ENCODE results near the gene CTAGE1.
"Not testable (repeated sequence)": the region's sequence is repeated elsewhere in the genome, so short reads cannot be mapped to it uniquely, and the experiment has no call there.

The CTAGE1 gene

GRCh38 chr18:22436136-22436535 lies 18.4 kb upstream of the CTAGE1 start:
- DNase-seq (ENCODE audit: low spot score) = no peak

DNA sequence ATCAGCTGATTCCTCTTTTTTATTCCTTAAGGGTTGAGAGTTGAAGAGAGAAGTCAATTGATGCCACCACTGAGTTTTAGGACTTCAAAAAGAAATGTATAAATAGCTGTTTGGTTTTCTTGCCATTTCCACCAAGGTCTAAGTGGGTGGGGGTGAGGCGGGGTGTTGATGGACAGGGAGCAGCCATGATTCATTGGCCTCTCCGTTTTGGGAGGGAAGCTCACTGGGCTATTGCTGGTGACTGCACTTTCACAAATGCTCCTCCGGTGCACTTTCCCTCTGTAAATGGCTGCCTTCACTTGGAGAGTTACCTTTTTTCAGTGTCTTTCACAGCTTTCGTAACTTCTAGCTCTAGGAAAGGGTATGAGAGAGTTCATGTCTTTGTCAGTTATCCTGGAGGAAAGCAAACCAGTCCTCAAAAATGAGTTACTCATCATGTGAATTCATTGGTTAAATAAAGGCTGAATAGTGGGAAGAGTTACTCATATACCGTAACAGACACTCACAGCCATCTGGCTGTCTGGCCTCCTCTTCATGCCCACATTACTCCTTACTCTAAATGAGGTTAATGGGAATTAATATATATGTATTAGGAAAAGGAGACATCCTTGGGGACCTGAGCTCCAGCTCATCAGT lies 17.4 kb upstream of the CTAGE1 start:
- peak; percentile 51 for DNase-seq (ENCODE audit: low spot score)

DNA sequence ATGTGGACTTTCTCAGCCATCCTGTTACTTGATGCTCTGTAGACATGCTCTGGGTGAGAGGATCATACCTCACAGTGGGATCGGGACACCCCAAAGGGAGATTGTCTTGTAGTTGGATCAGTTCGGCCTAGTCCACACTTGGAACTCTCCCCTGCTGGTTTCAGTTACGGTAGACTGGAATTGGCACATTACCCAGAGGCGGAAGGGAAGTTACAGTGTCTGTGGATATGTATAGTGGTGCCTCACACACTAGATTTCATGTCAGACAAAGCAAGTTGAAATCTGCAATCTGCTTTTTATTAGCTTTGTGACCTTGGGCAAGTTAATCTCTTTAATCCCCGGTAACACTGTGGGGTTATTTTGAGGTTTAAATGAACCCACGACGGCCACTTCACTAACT lies 16.2 kb upstream of the CTAGE1 start:
- DNase-seq (ENCODE audit: low spot score) = no peak

GRCh38 chr18:22432657-22433137 lies 15.0 kb upstream of the CTAGE1 start:
- peak; percentile 89 for DNase-seq (ENCODE audit: low spot score)

DNA sequence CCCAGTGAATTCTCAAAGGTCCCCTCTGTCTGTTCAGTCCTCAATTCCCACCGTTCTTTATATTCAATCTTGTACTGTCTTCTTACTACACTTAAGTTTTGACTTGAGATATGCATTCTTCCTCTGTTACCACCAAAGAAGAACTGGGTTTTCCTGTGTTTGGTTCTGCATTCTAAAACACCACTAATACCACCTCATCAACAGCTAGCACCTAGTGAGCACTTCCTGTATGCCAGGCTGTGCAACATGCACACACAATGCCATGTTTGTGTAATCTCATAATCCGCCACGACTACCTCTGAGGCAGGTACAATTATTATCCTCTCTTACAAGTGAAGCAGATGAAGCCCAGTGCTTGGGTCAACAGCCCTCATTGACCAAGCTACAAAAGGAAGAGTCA lies 11.8 kb upstream of the CTAGE1 start:
- no peak for DNase-seq (ENCODE audit: low spot score)

DNA sequence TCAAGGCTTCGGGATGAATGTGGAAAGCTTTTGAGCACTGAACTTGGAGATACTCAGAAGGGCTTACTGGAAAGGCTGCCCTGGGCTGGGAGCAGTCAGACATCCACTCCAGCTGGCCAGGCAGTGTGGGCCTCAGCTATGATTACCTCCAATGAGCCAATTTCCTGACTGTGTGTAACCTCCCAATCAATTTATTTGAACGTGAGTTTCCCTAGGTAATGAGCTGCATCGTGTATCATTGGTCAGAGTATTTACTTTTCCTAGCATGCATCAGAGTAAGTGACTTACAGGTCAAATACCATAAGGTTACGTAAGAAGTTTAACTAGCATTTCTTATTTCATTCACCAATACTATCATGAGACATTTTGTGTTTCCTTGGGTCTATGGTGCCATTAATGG lies 11.0 kb upstream of the CTAGE1 start:
- no peak for DNase-seq (ENCODE audit: low spot score)

DNA sequence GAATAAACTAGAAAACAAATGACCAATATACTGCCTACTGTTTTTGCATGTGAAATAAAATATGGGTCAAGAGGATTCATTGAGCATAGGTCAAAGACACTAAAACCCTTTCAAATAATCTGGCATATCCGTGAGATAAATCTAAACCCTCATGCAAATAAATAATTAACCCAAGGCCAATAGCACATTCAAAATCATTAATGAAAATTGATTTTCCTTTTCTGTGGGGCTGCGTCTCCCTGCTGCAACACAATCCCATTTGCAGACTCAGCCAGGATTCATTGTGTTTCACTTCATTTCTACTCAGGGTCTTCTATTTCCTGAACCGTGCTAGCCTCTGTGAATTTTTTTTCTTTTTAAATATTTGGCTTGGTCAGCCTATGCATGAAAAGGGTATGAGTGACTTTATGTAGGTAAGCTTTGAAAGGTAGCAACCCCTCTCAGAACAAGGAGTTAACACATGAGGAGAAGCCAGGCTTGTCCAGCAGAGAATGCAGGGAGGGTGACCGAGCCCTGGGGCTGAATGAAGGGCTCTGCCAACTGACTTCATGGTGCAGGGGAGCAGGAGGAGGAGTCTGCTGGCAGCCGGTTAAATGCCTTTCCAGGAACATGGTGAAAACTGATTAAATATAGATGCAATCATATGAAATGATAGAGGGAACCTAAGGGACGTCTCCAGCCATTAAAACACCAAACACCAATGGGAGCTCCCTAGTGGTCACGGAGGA lies 10.3 kb upstream of the CTAGE1 start:
- no peak for DNase-seq (ENCODE audit: low spot score)

- no peak for DNase-seq (ENCODE audit: low spot score)
These were observed 6.8 kb upstream of the CTAGE1 start for GRCh38 chr18:22424565-22424963.

DNA sequence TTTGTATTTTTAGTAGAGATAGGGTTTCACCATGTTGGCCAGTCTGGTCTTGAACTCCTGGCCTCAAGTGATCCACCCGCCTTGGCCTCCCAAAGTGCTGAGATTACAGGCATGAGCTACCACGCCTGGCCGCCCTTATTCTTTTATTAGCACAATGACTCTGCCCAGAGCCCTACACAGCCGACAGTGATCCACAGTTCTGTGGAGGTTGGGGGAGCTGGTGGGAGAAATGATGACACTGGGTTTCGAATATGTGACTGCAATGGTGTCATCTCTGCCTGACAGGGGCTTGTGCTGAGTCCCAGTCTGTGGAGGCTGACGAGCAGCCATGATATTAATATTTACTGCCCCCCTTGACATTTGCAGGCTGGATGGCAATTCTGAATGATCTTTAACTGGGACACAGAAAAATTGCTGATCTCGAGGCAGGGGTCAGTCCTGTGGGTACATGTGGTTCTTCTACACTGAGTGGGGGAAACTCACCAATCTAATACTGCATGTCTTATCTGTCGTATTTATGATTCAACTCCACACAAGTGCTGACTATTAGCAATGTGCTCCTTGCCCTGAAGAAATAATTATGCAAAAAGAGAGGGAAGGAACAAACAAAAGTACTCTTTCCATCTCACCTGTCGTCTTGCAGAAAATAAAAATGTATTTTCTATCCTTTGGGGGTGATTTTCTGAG lies 6.3 kb upstream of the CTAGE1 start:
- DNase-seq (ENCODE audit: low spot score) = no peak

- DNase-seq (ENCODE audit: low spot score) = peak; percentile 45
These were observed 5.3 kb upstream of the CTAGE1 start for GRCh38 chr18:22422909-22423548.

GRCh38 chr18:22420652-22421051 lies 2.9 kb upstream of the CTAGE1 start:
- DNase-seq (ENCODE audit: low spot score) = no peak

GRCh38 chr18:22412176-22412911 lies 5.4 kb downstream of the CTAGE1 start:
- no peak for DNase-seq (ENCODE audit: low spot score)

DNA sequence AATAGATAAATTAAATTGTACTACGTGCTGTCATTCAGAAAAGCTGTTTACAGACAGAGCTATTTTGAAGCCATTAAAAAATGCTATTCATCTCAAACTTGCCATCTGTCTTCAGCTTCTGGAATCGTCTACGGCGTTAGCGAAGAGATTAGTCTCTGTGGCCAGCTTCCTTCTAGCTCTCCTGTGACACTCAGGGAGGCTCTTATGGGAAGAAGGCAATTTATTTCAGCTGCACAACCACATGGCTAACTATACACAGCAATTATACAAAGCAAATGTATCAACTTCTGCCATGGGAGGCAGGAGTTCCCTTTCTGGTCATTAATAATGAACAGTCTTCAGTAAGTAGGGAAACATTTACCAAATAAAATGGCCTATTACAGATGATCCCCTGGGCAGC lies 6.3 kb downstream of the CTAGE1 start:
- DNase-seq (ENCODE audit: low spot score) = no peak

- DNase-seq (ENCODE audit: low spot score) = no peak
These were observed 7.6 kb downstream of the CTAGE1 start for GRCh38 chr18:22410126-22410525.

GRCh38 chr18:22409445-22409844 lies 8.3 kb downstream of the CTAGE1 start:
- DNase-seq (ENCODE audit: low spot score) = no peak

GRCh38 chr18:22408059-22408458 lies 9.7 kb downstream of the CTAGE1 start:
- no peak for DNase-seq (ENCODE audit: low spot score)

DNA sequence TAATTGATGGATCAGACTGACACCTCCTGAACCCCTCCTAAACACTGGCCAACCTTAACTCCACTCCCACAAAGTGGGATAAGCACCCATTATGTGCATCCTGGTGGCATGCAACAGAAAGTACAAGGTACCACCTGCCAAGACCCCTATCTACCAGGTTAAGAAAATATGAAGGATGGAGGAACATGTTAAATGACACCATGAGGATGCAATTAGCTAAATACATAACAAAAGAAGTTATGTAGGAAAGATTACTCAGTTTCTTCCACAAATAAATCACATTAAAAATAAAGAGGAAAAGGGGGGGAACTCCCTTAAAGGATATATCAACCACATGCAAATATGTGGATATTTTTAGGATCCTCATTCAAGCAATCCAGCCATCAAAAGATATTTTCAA lies 12.6 kb downstream of the CTAGE1 start:
- no peak for DNase-seq (ENCODE audit: low spot score)

- no peak for DNase-seq (ENCODE audit: low spot score)
These were observed 13.8 kb downstream of the CTAGE1 start for GRCh38 chr18:22403950-22404349.

GRCh38 chr18:22399949-22400348 lies 17.8 kb downstream of the CTAGE1 start:
- no peak for DNase-seq (ENCODE audit: low spot score)

DNA sequence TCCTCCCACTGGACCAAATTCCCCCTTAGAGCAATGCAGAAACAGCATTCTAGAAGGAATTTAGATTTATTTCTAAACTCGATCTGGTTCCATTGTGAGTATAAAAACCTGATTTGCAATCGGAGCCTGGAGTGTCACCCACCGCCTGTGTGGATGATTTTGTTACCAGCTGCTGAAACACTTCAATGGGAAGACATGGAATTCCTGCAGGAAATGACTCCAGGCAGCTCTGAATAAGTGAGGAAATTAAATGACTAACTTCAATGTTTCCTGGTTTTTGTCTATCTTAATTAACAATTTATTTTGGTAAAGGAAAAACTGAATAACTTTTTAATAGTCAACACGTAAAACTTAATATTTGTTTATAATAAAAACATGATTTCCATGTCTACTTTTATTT lies 19.3 kb downstream of the CTAGE1 start:
- DNase-seq (ENCODE audit: low spot score) = no peak

DNA sequence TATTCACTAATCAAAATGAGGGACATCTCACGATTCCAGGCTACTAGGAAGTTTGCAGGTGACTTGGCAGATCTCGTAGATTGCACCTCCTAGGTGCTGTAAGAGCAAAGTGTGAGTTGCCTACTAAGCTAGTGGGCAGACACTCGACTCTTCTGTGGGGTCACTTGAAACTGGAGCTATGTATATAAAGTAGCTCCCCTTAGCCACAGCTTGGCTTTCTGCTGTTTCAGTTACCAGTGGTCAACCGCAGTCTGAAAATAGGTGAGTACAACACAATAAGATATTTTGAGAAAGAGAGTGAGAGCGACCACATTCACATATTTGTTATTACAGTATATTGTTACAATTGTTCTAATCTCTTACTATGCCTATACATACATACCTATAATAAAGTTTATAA lies 23.3 kb downstream of the CTAGE1 start:
- no peak for DNase-seq (ENCODE audit: low spot score)

DNA sequence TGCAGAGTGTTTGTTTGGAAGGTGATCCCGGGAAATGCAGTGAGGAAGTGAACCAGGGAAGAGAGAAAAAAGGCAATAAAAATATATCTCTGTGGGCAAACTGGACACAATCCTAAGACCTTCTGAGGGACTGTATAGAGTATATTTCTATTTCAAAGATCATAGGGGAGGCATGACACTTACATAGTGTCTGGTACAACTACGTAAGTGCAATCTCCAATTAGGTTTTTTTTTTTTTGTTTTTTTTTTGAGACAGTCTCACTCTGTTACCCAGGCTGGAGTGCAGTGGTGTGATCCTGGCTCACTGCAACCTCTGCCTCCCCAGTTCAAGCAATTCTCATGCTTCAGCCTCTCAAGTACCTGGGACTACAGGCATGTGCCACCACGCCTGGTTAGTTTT lies 24.6 kb downstream of the CTAGE1 start:
- DNase-seq (ENCODE audit: low spot score) = not testable (repeated sequence)
